ENCODE measurements around the gene MLLT3. TPM values are rescaled to one million over a fixed set of nuclear protein-coding genes. Genes with fewer than 3 reads are reported as not detected.

MLLT3 gene
- total RNA-seq, 4 donors from 2014 or later = 4.0 to 6.4 (median 4.5) TPM

DNA sequence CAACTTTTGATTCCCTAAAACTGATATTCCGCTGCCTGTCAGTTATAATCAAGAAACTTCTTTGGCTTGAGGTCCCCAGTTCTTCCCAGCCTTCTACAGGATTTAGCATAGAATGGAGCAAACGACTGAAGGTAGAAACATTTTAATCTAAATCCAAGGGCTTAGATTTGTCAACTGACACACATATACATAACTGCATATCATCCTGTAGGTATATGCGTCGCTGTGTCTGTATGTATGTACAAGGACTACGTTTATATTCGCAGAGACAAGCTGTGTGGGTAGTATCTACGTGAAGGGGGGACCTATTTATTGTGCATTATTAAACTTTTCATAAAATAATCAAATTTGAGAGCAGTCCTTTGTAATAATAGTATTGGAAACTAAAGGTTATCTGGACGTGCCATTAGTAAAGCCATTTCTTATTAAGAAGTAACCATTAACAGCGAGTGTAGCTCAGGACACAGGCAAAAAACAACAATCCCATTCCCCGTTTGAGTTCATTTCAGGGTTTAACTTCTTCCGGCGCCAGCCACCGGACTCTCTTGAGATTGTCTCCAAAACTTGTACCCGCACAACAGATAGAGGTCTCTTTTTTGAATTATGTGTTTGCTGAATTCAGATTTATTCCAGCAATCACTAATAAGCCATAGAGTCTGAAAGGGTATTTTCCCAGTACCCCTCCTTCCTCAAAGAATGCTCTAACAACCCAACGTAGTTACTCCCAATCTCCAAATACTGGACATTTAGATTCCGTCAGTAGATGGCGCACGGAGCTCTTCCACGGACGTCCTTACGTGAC is 2.1 kb upstream of the MLLT3 start:
- Histone ChIP-seq H3K27me3 (no peaks in the 10 kb centered on the region), H3K4me1 (peaks cover 8 to 9% of the 10 kb centered on the region in 2 donors), H3K4me3 (peak overlapping the region; percentile 91 to 99 (median 96)), H3K27ac (peak overlapping the region; percentile 85 to 98 (median 92)), H3K36me3 (no peaks in the 10 kb centered on the region), H3K9me3 (no peaks in the 10 kb centered on the region)
- TF ChIP-seq, protein P1, sequence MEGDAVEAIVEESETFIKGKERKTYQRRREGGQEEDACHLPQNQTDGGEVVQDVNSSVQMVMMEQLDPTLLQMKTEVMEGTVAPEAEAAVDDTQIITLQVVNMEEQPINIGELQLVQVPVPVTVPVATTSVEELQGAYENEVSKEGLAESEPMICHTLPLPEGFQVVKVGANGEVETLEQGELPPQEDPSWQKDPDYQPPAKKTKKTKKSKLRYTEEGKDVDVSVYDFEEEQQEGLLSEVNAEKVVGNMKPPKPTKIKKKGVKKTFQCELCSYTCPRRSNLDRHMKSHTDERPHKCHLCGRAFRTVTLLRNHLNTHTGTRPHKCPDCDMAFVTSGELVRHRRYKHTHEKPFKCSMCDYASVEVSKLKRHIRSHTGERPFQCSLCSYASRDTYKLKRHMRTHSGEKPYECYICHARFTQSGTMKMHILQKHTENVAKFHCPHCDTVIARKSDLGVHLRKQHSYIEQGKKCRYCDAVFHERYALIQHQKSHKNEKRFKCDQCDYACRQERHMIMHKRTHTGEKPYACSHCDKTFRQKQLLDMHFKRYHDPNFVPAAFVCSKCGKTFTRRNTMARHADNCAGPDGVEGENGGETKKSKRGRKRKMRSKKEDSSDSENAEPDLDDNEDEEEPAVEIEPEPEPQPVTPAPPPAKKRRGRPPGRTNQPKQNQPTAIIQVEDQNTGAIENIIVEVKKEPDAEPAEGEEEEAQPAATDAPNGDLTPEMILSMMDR (IDR thresholded peaks at IDR 0.05 in 4 of 5, conservative IDR thresholded peaks at IDR 0.05 in 1 of 5) = peak; percentile 47 to 78 (median 60)
- no peak for TF ChIP-seq POLR2A (IDR thresholded peaks at IDR 0.05)
- in situ Hi-C loops (cut with MboI; ENCODE audit: low sequenced_read_pairs in 4 of 4) (loop anchor here in 3 of 4 donors (5.0 to 25.0 kb wide), 7 partner anchors 60 to 320 kb away; partner anchors contain the start of gene FOCAD (in 1 of the 3)), intact Hi-C loops (cut with DNase I; ENCODE audit: low total_unique reads) (loop anchor here (1.0 to 5.0 kb wide), 2 partner anchors 317 to 1392 kb away; partner anchors contain the start of gene DENND4C)
- peak in 1 of 2 donors; percentile 37 for ATAC-seq
- peak; percentile 26 to 43 for DNase-seq

DNA sequence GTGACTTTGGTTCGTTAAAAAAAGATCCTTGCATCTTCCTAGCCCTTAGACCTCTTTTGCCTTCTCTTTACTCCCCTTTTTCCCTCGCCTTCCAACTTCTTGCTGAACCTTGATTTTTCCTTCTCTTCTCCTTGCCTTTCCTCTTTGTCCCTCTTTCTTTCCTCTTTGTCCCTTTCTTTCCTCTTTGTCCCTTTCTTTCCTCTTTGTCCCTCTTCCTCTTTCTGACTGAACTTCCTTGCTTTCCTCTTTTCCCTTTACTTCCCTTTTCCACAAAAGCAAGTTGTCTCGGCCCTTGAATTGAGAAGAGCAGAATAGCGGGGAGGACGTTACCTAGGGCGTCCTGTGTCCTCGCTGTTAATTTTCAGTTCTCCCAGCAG is 1.4 kb upstream of the MLLT3 start:
- Histone ChIP-seq H3K36me3 (no peaks in the 10 kb centered on the region), H3K27ac (peak overlapping the region; percentile 85 to 98 (median 92)), H3K4me1 (peaks cover 8 to 10% of the 10 kb centered on the region in 2 donors), H3K27me3 (no peaks in the 10 kb centered on the region), H3K9me3 (no peaks in the 10 kb centered on the region), H3K4me3 (peak overlapping the region; percentile 91 to 99 (median 96))
- no peak for DNase-seq
- TF ChIP-seq, protein P1 (IDR thresholded peaks at IDR 0.05 in 4 of 5, conservative IDR thresholded peaks at IDR 0.05 in 1 of 5) = no peak
- no peak for TF ChIP-seq POLR2A (IDR thresholded peaks at IDR 0.05)
- no peak for ATAC-seq
- intact Hi-C loops (cut with DNase I; ENCODE audit: low total_unique reads) = loop anchor here (1.0 to 5.0 kb wide), 5 partner anchors 19 to 1391 kb away; partner anchors contain the start of gene DENND4C
- in situ Hi-C loops (cut with MboI; ENCODE audit: low sequenced_read_pairs in 4 of 4) = loop anchor here in 3 of 4 donors (10.0 to 25.0 kb wide), 5 partner anchors 61 to 321 kb away; partner anchors contain the start of gene FOCAD (in 1 of the 3)

DNA sequence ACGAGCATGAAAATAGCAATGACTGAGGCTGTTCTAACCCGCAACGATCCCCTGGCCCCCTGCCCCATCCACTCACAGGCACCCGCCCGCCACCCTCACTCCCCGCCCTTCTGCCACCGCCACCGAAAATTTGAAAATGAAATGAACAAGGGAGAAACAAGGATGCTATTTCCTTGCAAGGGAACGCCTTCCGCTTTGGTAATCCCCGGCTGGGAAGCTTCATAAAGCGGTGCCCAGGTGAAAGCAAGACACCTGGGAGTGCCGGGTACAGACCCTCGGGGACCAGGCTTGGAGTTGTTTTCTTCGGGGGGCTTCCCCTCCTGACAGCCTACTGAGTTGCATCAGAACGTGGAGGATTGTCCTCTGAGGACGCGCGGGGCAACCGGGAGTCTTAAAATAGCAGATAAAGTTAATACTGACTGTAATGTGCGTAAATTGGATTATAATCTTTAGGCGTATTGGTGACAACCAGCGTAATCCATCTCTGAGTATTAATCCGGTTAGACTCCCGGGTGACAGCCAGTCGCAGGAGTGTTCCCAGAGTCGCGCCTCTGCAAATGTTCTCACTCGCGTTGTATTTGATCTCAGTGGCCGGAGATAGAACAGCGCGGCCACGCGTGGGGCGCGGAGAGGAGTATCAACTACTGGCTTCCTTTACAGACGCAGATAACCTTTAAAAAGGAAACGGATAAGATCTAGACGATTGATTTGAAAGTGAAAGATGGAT is 885 bp upstream of the MLLT3 start:
- Histone ChIP-seq H3K27ac (peak overlapping the region; percentile 85 to 98 (median 92)), H3K27me3 (no peaks in the 10 kb centered on the region), H3K4me3 (peak overlapping the region; percentile 91 to 99 (median 96)), H3K36me3 (no peaks in the 10 kb centered on the region), H3K4me1 (peaks cover 12 to 14% of the 10 kb centered on the region in 2 donors), H3K9me3 (no peaks in the 10 kb centered on the region)
- intact Hi-C loops (cut with DNase I; ENCODE audit: low total_unique reads) = loop anchor here (1.0 to 5.0 kb wide), 4 partner anchors 18 to 1391 kb away; partner anchors contain the start of gene DENND4C
- in situ Hi-C loops (cut with MboI; ENCODE audit: low sequenced_read_pairs in 4 of 4) = loop anchor here in 3 of 4 donors (10.0 to 25.0 kb wide), 5 partner anchors 62 to 322 kb away; partner anchors contain the start of gene FOCAD (in 1 of the 3)
- no peak for TF ChIP-seq POLR2A (IDR thresholded peaks at IDR 0.05)
- TF ChIP-seq, protein P1 (IDR thresholded peaks at IDR 0.05 in 4 of 5, conservative IDR thresholded peaks at IDR 0.05 in 1 of 5) = peak in 2 of 5 experiments; percentile 9 to 17
- DNase-seq (peak; percentile 7 to 23), ATAC-seq (no peak)

DNA sequence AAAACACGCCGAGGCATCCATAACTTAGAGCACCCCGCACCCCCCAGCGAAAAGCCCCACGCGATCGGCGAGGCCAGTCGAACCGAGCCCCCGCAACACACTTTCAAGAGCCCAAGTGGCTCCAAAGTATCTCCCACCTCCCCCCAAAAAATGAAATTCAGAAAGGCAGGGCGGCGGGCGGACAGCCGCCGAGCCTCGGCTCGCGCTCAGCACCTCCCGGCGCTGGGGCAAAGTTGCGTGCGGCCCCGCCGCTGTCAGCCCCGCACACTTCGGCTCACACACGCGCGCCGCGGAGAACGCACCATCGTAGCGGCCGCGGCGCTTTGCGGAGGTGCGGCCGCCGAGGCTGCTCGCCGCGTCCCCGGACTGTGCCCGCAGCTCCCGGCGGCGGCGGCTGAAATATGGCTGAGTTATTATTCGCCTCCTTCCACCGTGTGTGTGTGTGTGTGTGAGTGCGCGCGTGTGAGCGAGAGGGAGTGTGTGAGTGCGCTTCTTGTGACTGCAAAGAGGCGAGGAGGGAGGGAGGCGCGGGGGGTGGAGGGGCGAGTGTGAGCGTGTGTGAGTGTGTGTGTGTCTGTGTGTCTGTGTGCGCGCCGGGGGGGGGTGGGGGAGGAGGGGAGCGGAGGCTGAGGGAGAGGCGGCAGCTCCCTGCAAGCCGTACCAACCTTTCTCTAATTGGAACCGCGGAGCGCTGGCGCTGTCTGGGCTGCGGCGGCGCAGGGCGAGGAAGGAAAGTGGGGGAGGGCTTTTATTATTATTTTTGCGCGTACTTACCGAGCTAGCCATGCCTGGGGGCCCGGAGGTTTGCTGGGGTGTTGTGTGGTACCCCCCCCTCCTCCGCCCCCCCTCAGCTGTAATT is 599 bp downstream of the MLLT3 start:
- no peaks in the 10 kb centered on the region for H3K36me3 ChIP-seq
- TF ChIP-seq, protein P1 (IDR thresholded peaks at IDR 0.05 in 4 of 5, conservative IDR thresholded peaks at IDR 0.05 in 1 of 5) = no peak
- no peak for TF ChIP-seq POLR2A (IDR thresholded peaks at IDR 0.05)
- ATAC-seq = peak; percentile 55
- H3K27ac ChIP-seq = peak overlapping the region; percentile 85 to 98 (median 92)
- no peaks in the 10 kb centered on the region for H3K27me3 ChIP-seq
- H3K4me1 ChIP-seq = peaks cover 12 to 14% of the 10 kb centered on the region in 2 donors
- intact Hi-C loops (cut with DNase I; ENCODE audit: low total_unique reads) (loop anchor here (1.0 to 5.0 kb wide), 4 partner anchors 17 to 1389 kb away; partner anchors contain the start of genes DENND4C and FOCAD), in situ Hi-C loops (cut with MboI; ENCODE audit: low sequenced_read_pairs in 4 of 4) (loop anchor here in 3 of 4 donors (10.0 to 25.0 kb wide), 5 partner anchors 63 to 323 kb away; partner anchors contain the start of gene FOCAD (in 1 of the 3))
- peak; percentile 66 to 74 for DNase-seq
- H3K4me3 ChIP-seq = peak overlapping the region; percentile 91 to 99 (median 96)
- H3K9me3 ChIP-seq = no peaks in the 10 kb centered on the region
